ENCODE data around the gene OBP2A. TPM values are rescaled to one million over a fixed set of nuclear protein-coding genes. Genes with fewer than 3 reads are reported as not detected.
"Not testable (repeated sequence)": the region's sequence is repeated elsewhere in the genome, so short reads cannot be mapped to it uniquely, and the experiment has no call there.

The OBP2A gene
- 1 to 10 TPM in 3 of 4 donors, not detected in 1; 1.0 to 3.9 (median 1.7) TPM for total RNA-seq

GRCh38 chr9:135545646-135546176 lies at the start of gene OBP2A:
OBP2A (plus strand) TSS chr9:135546126; CDS start chr9:135546181, 55 bp downstream.
- 76% methylated on average over 4 of the region's 19 CpGs for WGBS
- H3K9me3 ChIP-seq, H3K36me3 ChIP-seq, H3K4me1 ChIP-seq, H3K27ac ChIP-seq, H3K4me3 ChIP-seq: not testable (repeated sequence)
- DNase-seq (ENCODE audit: low spot score in 2 of 2), result peak; percentile 22 to 47
- peaks cover 13% of the 10 kb centered on the region for H3K27me3 ChIP-seq

GRCh38 chr9:135498381-135499126 lies 47.4 kb upstream of the OBP2A start:
- Histone ChIP-seq H3K27me3 (no peaks in the 10 kb centered on the region), H3K4me1 (peaks cover 32% of the 10 kb centered on the region), H3K9me3 (no peaks in the 10 kb centered on the region), H3K36me3 (peaks cover 8% of the 10 kb centered on the region), H3K27ac (no peak overlapping the region), H3K4me3 (no peak overlapping the region)
- 85% methylated on average over 13 of the region's 15 CpGs for WGBS
- TF ChIP-seq CTCF (IDR thresholded peaks at IDR 0.05), result no peak
- no peak for TF ChIP-seq EP300 (IDR thresholded peaks at IDR 0.05)
- DNase-seq (ENCODE audit: low spot score in 2 of 2), result peak in 1 of 2 donors; percentile 55

GRCh38 chr9:135499326-135500070 lies 46.4 kb upstream of the OBP2A start:
- Histone ChIP-seq H3K4me3 (peak overlapping the region; percentile 63), H3K9me3 (no peaks in the 10 kb centered on the region), H3K4me1 (peaks cover 32% of the 10 kb centered on the region), H3K27me3 (no peaks in the 10 kb centered on the region), H3K27ac (peak overlapping the region; percentile 46), H3K36me3 (peaks cover 17% of the 10 kb centered on the region)
- DNase-seq (ENCODE audit: low spot score in 2 of 2), result peak; percentile 97 to 98
- WGBS, result under 1% methylated on average over 32 of the region's 58 CpGs
- TF ChIP-seq EP300 (IDR thresholded peaks at IDR 0.05) (no peak), CTCF (IDR thresholded peaks at IDR 0.05) (no peak), POLR2A (IDR thresholded peaks at IDR 0.05) (no peak), POLR2AphosphoS5 (IDR thresholded peaks at IDR 0.05) (no peak)

- Histone ChIP-seq H3K4me1 (peaks cover 32% of the 10 kb centered on the region), H3K27ac (peak overlapping the region; percentile 46), H3K4me3 (peak overlapping the region; percentile 63), H3K36me3 (peaks cover 21% of the 10 kb centered on the region), H3K9me3 (no peaks in the 10 kb centered on the region), H3K27me3 (no peaks in the 10 kb centered on the region)
- TF ChIP-seq CTCF (IDR thresholded peaks at IDR 0.05), result no peak
- TF ChIP-seq POLR2AphosphoS5 (IDR thresholded peaks at IDR 0.05), result no peak
- 0% methylated on average over 14 of the region's 29 CpGs for WGBS
- DNase-seq (ENCODE audit: low spot score in 2 of 2), result no peak
Observed at GRCh38 chr9:135500071-135500524, 45.8 kb upstream of the OBP2A start.

- Histone ChIP-seq H3K4me1 (peaks cover 32% of the 10 kb centered on the region), H3K36me3 (peaks cover 24% of the 10 kb centered on the region), H3K9me3 (no peaks in the 10 kb centered on the region), H3K4me3 (peak within 1 kb of the TSS; percentile 63), H3K27ac (peak within 1 kb of the TSS; percentile 46), H3K27me3 (no peaks in the 10 kb centered on the region)
- peak; percentile 88 to 93 for DNase-seq (ENCODE audit: low spot score in 2 of 2)
- TF ChIP-seq POLR2A (IDR thresholded peaks at IDR 0.05), result peak in 1 of 2 donors; percentile 40
- TF ChIP-seq POLR2AphosphoS5 (IDR thresholded peaks at IDR 0.05), result peak in 1 of 3 donors; percentile 83
- peak; percentile 50 to 94 for TF ChIP-seq CTCF (IDR thresholded peaks at IDR 0.05)
- no peak for TF ChIP-seq EP300 (IDR thresholded peaks at IDR 0.05)
- under 1% methylated on average over 29 of the region's 92 CpGs for WGBS
Observed at GRCh38 chr9:135500525-135501260, 45.2 kb upstream of the OBP2A start, which contains the start of gene MRPS2. MRPS2 (plus strand) TSS chr9:135500682; CDS start chr9:135500711, 29 bp downstream.

All from suprapubic skin (tissue), 4 donors.